HCT116 (cell line): Measurements from ENCODE around the gene MALRD1. TPM values are rescaled to one million over a fixed set of nuclear protein-coding genes. Genes with fewer than 3 reads are reported as not detected.

ENCODE experiments used
- ATAC-seq: fragments of 200-7000 bp; cut with Tn5 transposase; 2 replicates; pipeline ENCODE4 v1.9.1; 2020; ENCODE audit warnings: mild to moderate bottlenecking, moderate library complexity
- BruUV-seq: library from RNA; stranded (reverse); fragments of 400-500 nt; replicated peaks from 2 replicates; lab custom pipeline; 2021; lab: Mats Ljungman, UMichigan
- CTCF ChIA-PET: fragments of 300-600 bp; sonication (Branson Sonifier 250); formaldehyde crosslinking; loops from one replicate; lab custom pipeline; 2021; ENCODE audit warnings: antibody characterized with exemption; lab: Charles Lee
- POLR2A ChIA-PET: fragments of 300-600, 350-600 bp; sonication (Branson Sonifier 250); formaldehyde crosslinking; loops from one replicate; lab custom pipeline; 2021; ENCODE audit warnings: antibody characterized with exemption; lab: Charles Lee
- RAD21 ChIA-PET, 2 experiments: fragments of 300-600 bp; sonication (Branson Sonifier 250); formaldehyde crosslinking; loops; one replicate each; lab custom pipeline; 2023; ENCODE audit warnings: low total read pairs in 2 of 2; ENCODE audit not compliant: uncharacterized antibody in 2 of 2, unreplicated experiment in 2 of 2, low non-redundant PET in 1 of 2; lab: Charles Lee
- DNase-seq: peaks from one replicate; pipeline ENCODE4 v3.0.0-alpha.2; 2010; ENCODE audit warnings: low read depth, low spot score
- H2AFZ ChIP-seq: fragments of 200-600 bp; shearing (Covaris generic), sonication (generic); 2 replicates; pipeline ENCODE4 v1.6.1; 2017; ENCODE audit warnings: low read depth, mixed run types, mixed read lengths, antibody characterized with exemption, low read length; ENCODE audit not compliant: poor library complexity, severe bottlenecking
- H3K27ac ChIP-seq: 2 replicates; pipeline ENCODE4 v1.5.1; 2012; ENCODE audit warnings: low read depth, low read length
- H3K27me3 ChIP-seq: fragments of 200-600 bp; sonication (generic); 2 replicates; pipeline ENCODE4 v1.6.1; 2016; ENCODE audit warnings: mixed run types, low read length, mixed read lengths; ENCODE audit not compliant: insufficient read depth
- H3K36me3 ChIP-seq, 2 experiments: fragments of 200-500 bp in 1 of 2; fragments of 200-600 bp in 1 of 2; sonication (Bioruptor generic) in 1 of 2; sonication (generic) in 1 of 2; 2 replicates each; pipeline versions ENCODE4 v1.5.1 to v1.6.1; 2014 to 2016; ENCODE audit warnings: low read length in 2 of 2, inconsistent platforms in 1 of 2, mixed read lengths in 1 of 2, mixed run types in 1 of 2; ENCODE audit not compliant: insufficient read depth in 2 of 2, control insufficient read depth in 1 of 2
- H3K4me1 ChIP-seq, 2 experiments: fragments of 200-600 bp in 1 of 2; sonication (generic) in 1 of 2; 2 replicates each; pipeline versions ENCODE4 v1.5.1 to v1.6.1; 2012 to 2017; ENCODE audit warnings: low read length in 2 of 2, inconsistent platforms in 1 of 2, mild to moderate bottlenecking in 1 of 2, mixed read lengths in 1 of 2, mixed run types in 1 of 2, moderate library complexity in 1 of 2; ENCODE audit not compliant: insufficient read depth in 2 of 2, control insufficient read depth in 1 of 2
- H3K4me2 ChIP-seq: fragments of 200-600 bp; sonication (generic); 2 replicates; pipeline ENCODE4 v1.6.1; 2017; ENCODE audit warnings: mixed run types, low read length, mixed read lengths
- H3K4me3 ChIP-seq, 2 experiments: fragments of 200-600 bp in 1 of 2; sonication (generic) in 1 of 2; replicated peaks in 1 of 2; 2 replicates each; pipeline ENCODE4 v1.5.1; 2011 to 2016; ENCODE audit warnings: low read length in 2 of 2, control low read depth in 1 of 2, low read depth in 1 of 2, mild to moderate bottlenecking in 1 of 2, mixed read lengths in 1 of 2, mixed run types in 1 of 2
- H3K79me2 ChIP-seq: fragments of 200-600 bp; sonication (generic); 2 replicates; pipeline ENCODE4 v1.6.1; 2017; ENCODE audit warnings: mild to moderate bottlenecking, mixed run types, low read length, moderate library complexity, mixed read lengths; ENCODE audit not compliant: insufficient read depth
- H3K9ac ChIP-seq: fragments of 200-600 bp; sonication (generic); 2 replicates; pipeline ENCODE4 v1.6.1; 2016; ENCODE audit warnings: low read length, mixed read lengths
- H3K9me2 ChIP-seq: fragments of 200-600 bp; sonication (generic), shearing (Covaris generic); 2 replicates; pipeline ENCODE4 v1.6.1; 2017; ENCODE audit warnings: mixed run types, mild to moderate bottlenecking, moderate library complexity; ENCODE audit not compliant: insufficient read depth
- H3K9me3 ChIP-seq, 2 experiments: fragments of 200-500 bp in 1 of 2; fragments of 200-600 bp in 1 of 2; sonication (Bioruptor generic) in 1 of 2; sonication (generic) in 1 of 2; 2 replicates each; pipeline ENCODE4 v1.6.1; 2014 to 2017; ENCODE audit warnings: low read length in 2 of 2, mixed read lengths in 2 of 2, inconsistent platforms in 1 of 2, low read depth in 1 of 2, mild to moderate bottlenecking in 1 of 2, mixed run types in 1 of 2, moderate library complexity in 1 of 2; ENCODE audit not compliant: control insufficient read depth in 1 of 2, insufficient read depth in 1 of 2
- H4K20me1 ChIP-seq: fragments of 200-600 bp; sonication (generic), shearing (Covaris generic); 2 replicates; pipeline ENCODE4 v1.6.1; 2017; ENCODE audit warnings: mixed run types, mild to moderate bottlenecking, moderate library complexity; ENCODE audit not compliant: insufficient read depth
- CBX3 ChIP-seq: IDR thresholded peaks from 2 replicates; pipeline ENCODE4 v1.6.1; 2012; ENCODE audit warnings: low read depth
- CEBPB ChIP-seq: IDR thresholded peaks from 2 replicates; pipeline ENCODE4 v1.6.1; 2012; ENCODE audit warnings: low read depth
- CTCF ChIP-seq, 3 experiments: fragments of 200-600 bp in 1 of 3; sonication (generic) in 1 of 3; IDR thresholded peaks in 2 of 3; conservative IDR thresholded peaks in 1 of 3; 2 replicates each; pipeline ENCODE4 v1.5.1; 2012 to 2017; ENCODE audit warnings: low read depth in 2 of 3, low read length in 2 of 3, antibody characterized with exemption in 1 of 3, borderline replicate concordance in 1 of 3, control low read depth in 1 of 3, mild to moderate bottlenecking in 1 of 3, mixed read lengths in 1 of 3, mixed run types in 1 of 3, moderate library complexity in 1 of 3; ENCODE audit not compliant: insufficient read depth in 1 of 3
- EGR1 ChIP-seq: IDR thresholded peaks from 2 replicates; pipeline ENCODE4 v1.6.1; 2012; ENCODE audit warnings: low read depth
- ELF1 ChIP-seq: IDR thresholded peaks from 2 replicates; pipeline ENCODE4 v1.6.1; 2012; ENCODE audit warnings: low read depth, borderline replicate concordance
- EZH2 ChIP-seq: fragments of 200-600 bp; sonication (generic); IDR thresholded peaks from 2 replicates; pipeline ENCODE4 v1.6.1; 2017; ENCODE audit warnings: antibody characterized with exemption, mixed run types
- EZH2phosphoT487 ChIP-seq: fragments of 200-600 bp; IDR thresholded peaks from 2 replicates; pipeline ENCODE4 v1.6.1; 2018; ENCODE audit warnings: antibody characterized with exemption, borderline replicate concordance
- FOSL1 ChIP-seq: IDR thresholded peaks from 2 replicates; pipeline ENCODE4 v1.6.1; 2012; ENCODE audit warnings: low read depth
- MAX ChIP-seq: IDR thresholded peaks from 2 replicates; pipeline ENCODE4 v1.6.1; 2012
- POLR2AphosphoS5 ChIP-seq: IDR thresholded peaks from 2 replicates; pipeline ENCODE4 v1.6.1; 2011; ENCODE audit warnings: mild to moderate bottlenecking, low read depth, low read length, moderate library complexity
- RAD21 ChIP-seq: IDR thresholded peaks from 2 replicates; pipeline ENCODE4 v1.6.1; 2012; ENCODE audit warnings: low read depth, mild to moderate bottlenecking
- SIN3A ChIP-seq: IDR thresholded peaks from 2 replicates; pipeline ENCODE4 v1.6.1; 2012; ENCODE audit warnings: low read depth
- TCF7L2 ChIP-seq: IDR thresholded peaks from 2 replicates; pipeline ENCODE4 v1.7.0; 2011; ENCODE audit warnings: borderline replicate concordance, inconsistent platforms; ENCODE audit not compliant: insufficient read depth, insufficient read length; ENCODE audit errors: extremely low read depth
- YY1 ChIP-seq: IDR thresholded peaks from 2 replicates; pipeline ENCODE4 v1.6.1; 2011; ENCODE audit warnings: low read length, low read depth, moderate library complexity, mild to moderate bottlenecking; ENCODE audit not compliant: insufficient replicate concordance; ENCODE audit errors: extremely low read depth
- ZFX ChIP-seq: fragments of 450-650 bp; IDR thresholded peaks from 2 replicates; pipeline ENCODE4 v1.6.1; 2017
- ZNF274 ChIP-seq: fragments of 200-500 bp; sonication (Bioruptor generic); IDR thresholded peaks from 2 replicates; pipeline ENCODE4 v1.6.1; 2014; ENCODE audit warnings: mild to moderate bottlenecking, low read depth, low read length, inconsistent platforms
- intact Hi-C: fragments of 100-400 bp; cut with micrococcal nuclease; formaldehyde crosslinking; loops from 2 replicates; pipeline ENCODE4 v1.10.0; 2022
- total RNA-seq: library from RNA; stranded (reverse); gene quantifications from one replicate; pipeline ENCODE4 v1.2.1, GENCODE V29; 2021; ENCODE audit not compliant: unreplicated experiment
- TF ChIP-seq, protein P1 (sequence below): IDR thresholded peaks from 2 replicates; pipeline ENCODE4 v1.6.1; 2011; ENCODE audit warnings: mild to moderate bottlenecking, low read length, moderate library complexity; ENCODE audit not compliant: insufficient replicate concordance; ENCODE audit errors: extremely low read depth
- TF ChIP-seq, protein P2 (sequence below): IDR thresholded peaks from 2 replicates; pipeline ENCODE4 v1.6.1; 2012
- TF ChIP-seq, protein P3 (sequence below): IDR thresholded peaks from 2 replicates; pipeline ENCODE4 v1.6.1; 2012; ENCODE audit warnings: low read depth

Gene MALRD1
- total RNA-seq, 1 experiment from 2014 or later = not detected

DNA sequence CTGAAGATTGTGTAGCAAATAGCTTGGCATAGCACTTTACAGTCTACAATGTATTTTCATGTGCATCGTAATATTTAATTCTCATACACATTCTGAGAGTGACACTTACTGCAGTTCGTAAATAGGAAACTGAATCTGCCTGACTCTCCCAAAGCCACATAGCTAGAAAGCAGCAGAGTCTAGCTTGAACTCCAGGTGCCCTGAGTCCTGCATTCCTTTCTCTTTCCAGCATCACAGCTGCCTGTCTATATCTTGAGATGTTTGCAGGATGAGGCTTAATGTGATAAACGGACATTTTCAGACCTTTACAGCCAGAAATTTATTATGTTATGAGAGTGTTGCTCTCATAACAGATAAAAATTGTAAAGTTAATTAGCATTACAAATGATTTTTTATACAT, 634.8 kb downstream of the MALRD1 start:
- H3K4me2 ChIP-seq = no peak overlapping the region
- TF ChIP-seq ZNF274 (no peak), FOSL1 (no peak), ZFX (no peak), ELF1 (no peak), EZH2 (no peak), YY1 (no peak), SIN3A (no peak), CBX3 (no peak), EGR1 (no peak), CEBPB (no peak), RAD21 (no peak), MAX (no peak), EZH2phosphoT487 (no peak), TCF7L2 (no peak), CTCF (IDR thresholded peaks at IDR 0.05 in 2 of 3, conservative IDR thresholded peaks at IDR 0.05 in 1 of 3; ENCODE audit: borderline replicate concordance in 1 of 3, insufficient read depth in 1 of 3, low read depth in 2 of 3, low read length in 2 of 3) (no peak), POLR2AphosphoS5 (no peak)
- TF ChIP-seq, protein P1, sequence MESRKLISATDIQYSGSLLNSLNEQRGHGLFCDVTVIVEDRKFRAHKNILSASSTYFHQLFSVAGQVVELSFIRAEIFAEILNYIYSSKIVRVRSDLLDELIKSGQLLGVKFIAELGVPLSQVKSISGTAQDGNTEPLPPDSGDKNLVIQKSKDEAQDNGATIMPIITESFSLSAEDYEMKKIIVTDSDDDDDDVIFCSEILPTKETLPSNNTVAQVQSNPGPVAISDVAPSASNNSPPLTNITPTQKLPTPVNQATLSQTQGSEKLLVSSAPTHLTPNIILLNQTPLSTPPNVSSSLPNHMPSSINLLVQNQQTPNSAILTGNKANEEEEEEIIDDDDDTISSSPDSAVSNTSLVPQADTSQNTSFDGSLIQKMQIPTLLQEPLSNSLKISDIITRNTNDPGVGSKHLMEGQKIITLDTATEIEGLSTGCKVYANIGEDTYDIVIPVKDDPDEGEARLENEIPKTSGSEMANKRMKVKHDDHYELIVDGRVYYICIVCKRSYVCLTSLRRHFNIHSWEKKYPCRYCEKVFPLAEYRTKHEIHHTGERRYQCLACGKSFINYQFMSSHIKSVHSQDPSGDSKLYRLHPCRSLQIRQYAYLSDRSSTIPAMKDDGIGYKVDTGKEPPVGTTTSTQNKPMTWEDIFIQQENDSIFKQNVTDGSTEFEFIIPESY = no peak
- TF ChIP-seq, protein P2, sequence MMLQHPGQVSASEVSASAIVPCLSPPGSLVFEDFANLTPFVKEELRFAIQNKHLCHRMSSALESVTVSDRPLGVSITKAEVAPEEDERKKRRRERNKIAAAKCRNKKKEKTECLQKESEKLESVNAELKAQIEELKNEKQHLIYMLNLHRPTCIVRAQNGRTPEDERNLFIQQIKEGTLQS = no peak
- TF ChIP-seq, protein P3, sequence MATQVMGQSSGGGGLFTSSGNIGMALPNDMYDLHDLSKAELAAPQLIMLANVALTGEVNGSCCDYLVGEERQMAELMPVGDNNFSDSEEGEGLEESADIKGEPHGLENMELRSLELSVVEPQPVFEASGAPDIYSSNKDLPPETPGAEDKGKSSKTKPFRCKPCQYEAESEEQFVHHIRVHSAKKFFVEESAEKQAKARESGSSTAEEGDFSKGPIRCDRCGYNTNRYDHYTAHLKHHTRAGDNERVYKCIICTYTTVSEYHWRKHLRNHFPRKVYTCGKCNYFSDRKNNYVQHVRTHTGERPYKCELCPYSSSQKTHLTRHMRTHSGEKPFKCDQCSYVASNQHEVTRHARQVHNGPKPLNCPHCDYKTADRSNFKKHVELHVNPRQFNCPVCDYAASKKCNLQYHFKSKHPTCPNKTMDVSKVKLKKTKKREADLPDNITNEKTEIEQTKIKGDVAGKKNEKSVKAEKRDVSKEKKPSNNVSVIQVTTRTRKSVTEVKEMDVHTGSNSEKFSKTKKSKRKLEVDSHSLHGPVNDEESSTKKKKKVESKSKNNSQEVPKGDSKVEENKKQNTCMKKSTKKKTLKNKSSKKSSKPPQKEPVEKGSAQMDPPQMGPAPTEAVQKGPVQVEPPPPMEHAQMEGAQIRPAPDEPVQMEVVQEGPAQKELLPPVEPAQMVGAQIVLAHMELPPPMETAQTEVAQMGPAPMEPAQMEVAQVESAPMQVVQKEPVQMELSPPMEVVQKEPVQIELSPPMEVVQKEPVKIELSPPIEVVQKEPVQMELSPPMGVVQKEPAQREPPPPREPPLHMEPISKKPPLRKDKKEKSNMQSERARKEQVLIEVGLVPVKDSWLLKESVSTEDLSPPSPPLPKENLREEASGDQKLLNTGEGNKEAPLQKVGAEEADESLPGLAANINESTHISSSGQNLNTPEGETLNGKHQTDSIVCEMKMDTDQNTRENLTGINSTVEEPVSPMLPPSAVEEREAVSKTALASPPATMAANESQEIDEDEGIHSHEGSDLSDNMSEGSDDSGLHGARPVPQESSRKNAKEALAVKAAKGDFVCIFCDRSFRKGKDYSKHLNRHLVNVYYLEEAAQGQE = no peak
- peaks cover 12 to 13% of the 10 kb centered on the region in 2 experiments; a peak in 2 of 4 replicates for H3K9me3 ChIP-seq
- BruUV-seq = no TSS peak
- CTCF ChIA-PET = no interaction called here
- H3K79me2 ChIP-seq = no peaks in the 10 kb centered on the region
- H3K27me3 ChIP-seq = no peaks in the 10 kb centered on the region
- no peaks in the 10 kb centered on the region for H4K20me1 ChIP-seq
- no peak overlapping the region for H3K4me3 ChIP-seq
- H2AFZ ChIP-seq = no peak overlapping the region
- ATAC-seq (no peak), DNase-seq (no peak)
- POLR2A ChIA-PET = no interaction called here
- H3K27ac ChIP-seq = no peak overlapping the region
- H3K9ac ChIP-seq = no peak overlapping the region
- no peaks in the 10 kb centered on the region for H3K36me3 ChIP-seq
- intact Hi-C loops = no loop called here
- no peaks in the 10 kb centered on the region for H3K9me2 ChIP-seq
- H3K4me1 ChIP-seq = no peaks in the 10 kb centered on the region
- RAD21 ChIA-PET = no interaction called here
